Activated CD8-positive, alpha-beta T cell treated with anti-CD3 and anti-CD28 coated beads for 36 hours (primary cell): ENCODE results near the gene EARS2. TPM values are rescaled to one million over a fixed set of nuclear protein-coding genes. Genes with fewer than 3 reads are reported as not detected.

ENCODE experiments used
- ATAC-seq: fragments of 200-7000 bp; cut with Tn5 transposase; one replicate; pipeline ENCODE4 v1.10.0; 2021; ENCODE audit warnings: mild to moderate bottlenecking, moderate library complexity
- CTCF ChIA-PET: fragments of 350-600 bp; sonication (Branson Sonifier 250); formaldehyde crosslinking; loops from one replicate; lab custom pipeline; 2021; ENCODE audit warnings: antibody characterized with exemption; lab: Charles Lee
- POLR2A ChIA-PET: fragments of 350-600 bp; sonication (Branson Sonifier 250); formaldehyde crosslinking; loops from one replicate; lab custom pipeline; 2021; ENCODE audit warnings: antibody characterized with exemption; lab: Charles Lee
- DNase-seq: peaks from one replicate; pipeline ENCODE4 v3.0.0-alpha.2; 2020
- H3K27ac Mint-ChIP-seq: one replicate; pipeline ENCODE4 v1.8.0; 2021; ENCODE audit warnings: mild to moderate bottlenecking, mixed read lengths
- H3K27me3 Mint-ChIP-seq: one replicate; pipeline ENCODE4 v1.8.0; 2021; ENCODE audit warnings: mixed read lengths
- H3K36me3 Mint-ChIP-seq: one replicate; pipeline ENCODE4 v1.8.0; 2021; ENCODE audit warnings: low read depth, mixed read lengths
- H3K4me1 Mint-ChIP-seq: one replicate; pipeline ENCODE4 v1.8.0; 2021; ENCODE audit warnings: low read depth, mixed read lengths
- H3K4me3 Mint-ChIP-seq: one replicate; pipeline ENCODE4 v1.8.0; 2021; ENCODE audit warnings: mild to moderate bottlenecking, moderate library complexity, mixed read lengths
- H3K9me3 Mint-ChIP-seq: one replicate; pipeline ENCODE4 v1.8.0; 2021; ENCODE audit warnings: mixed read lengths
- intact Hi-C: fragments of 100-400 bp; cut with micrococcal nuclease; formaldehyde crosslinking; loops from one replicate; pipeline ENCODE4 v1.10.0; 2022
- total RNA-seq, 2 experiments: library from RNA; stranded (reverse); gene quantifications; one replicate each; pipeline ENCODE4 v1.2.3, GENCODE V29; 2021
- TF ChIP-seq, protein P1 (sequence below): fragments of 200-600 bp; IDR thresholded peaks from one replicate; pipeline ENCODE4 v1.8.0; 2022; ENCODE audit warnings: antibody characterized with exemption, mild to moderate bottlenecking

Gene EARS2
- total RNA-seq, 2 experiments from 2014 or later, result 25.7 to 29.1 TPM

DNA sequence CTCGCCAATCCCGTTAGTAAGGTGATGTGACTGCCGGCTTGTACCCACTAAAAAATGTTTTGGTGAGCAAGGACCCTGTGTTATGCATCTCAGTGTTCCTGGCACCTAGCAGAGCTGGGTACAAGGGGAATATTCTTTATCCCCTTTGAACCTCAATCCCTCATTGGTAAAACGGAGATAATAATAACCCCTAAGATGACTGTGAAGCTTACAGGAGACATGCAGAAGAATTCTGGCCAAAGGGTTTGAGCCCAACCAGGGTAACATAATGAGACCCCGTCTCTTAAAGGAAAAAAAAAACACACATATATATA is 47.8 kb downstream of the EARS2 start:
- Mint-ChIP-seq H3K27ac (peak overlapping the region; percentile 86), H3K9me3 (no peaks in the 10 kb centered on the region), H3K27me3 (no peaks in the 10 kb centered on the region), H3K36me3 (peaks cover 29% of the 10 kb centered on the region), H3K4me3 (peak overlapping the region; percentile 92), H3K4me1 (peaks cover 44% of the 10 kb centered on the region)
- DNase-seq, result no peak
- ChIA-PET CTCF (interaction anchor here (1.0 to 1.2 kb wide), 2 partner anchors 17 to 87 kb away, joined by 3 read pairs; partner anchors contain the start of gene NDUFAB1), POLR2A (interaction anchor here (0.9 to 2.8 kb wide), 6 partner anchors 8 to 49 kb away, joined by 3 to 11 read pairs (median 5); partner anchors contain the start of genes EARS2 and UBFD1)
- intact Hi-C loops, result no loop called here
- no peak for ATAC-seq
- TF ChIP-seq, protein P1, sequence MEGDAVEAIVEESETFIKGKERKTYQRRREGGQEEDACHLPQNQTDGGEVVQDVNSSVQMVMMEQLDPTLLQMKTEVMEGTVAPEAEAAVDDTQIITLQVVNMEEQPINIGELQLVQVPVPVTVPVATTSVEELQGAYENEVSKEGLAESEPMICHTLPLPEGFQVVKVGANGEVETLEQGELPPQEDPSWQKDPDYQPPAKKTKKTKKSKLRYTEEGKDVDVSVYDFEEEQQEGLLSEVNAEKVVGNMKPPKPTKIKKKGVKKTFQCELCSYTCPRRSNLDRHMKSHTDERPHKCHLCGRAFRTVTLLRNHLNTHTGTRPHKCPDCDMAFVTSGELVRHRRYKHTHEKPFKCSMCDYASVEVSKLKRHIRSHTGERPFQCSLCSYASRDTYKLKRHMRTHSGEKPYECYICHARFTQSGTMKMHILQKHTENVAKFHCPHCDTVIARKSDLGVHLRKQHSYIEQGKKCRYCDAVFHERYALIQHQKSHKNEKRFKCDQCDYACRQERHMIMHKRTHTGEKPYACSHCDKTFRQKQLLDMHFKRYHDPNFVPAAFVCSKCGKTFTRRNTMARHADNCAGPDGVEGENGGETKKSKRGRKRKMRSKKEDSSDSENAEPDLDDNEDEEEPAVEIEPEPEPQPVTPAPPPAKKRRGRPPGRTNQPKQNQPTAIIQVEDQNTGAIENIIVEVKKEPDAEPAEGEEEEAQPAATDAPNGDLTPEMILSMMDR, result no peak

- TF ChIP-seq, protein P1, result no peak
- ChIA-PET CTCF (interaction anchor here (1.0 to 1.2 kb wide), 3 partner anchors 18 to 88 kb away, joined by 3 read pairs; partner anchors contain the start of gene NDUFAB1), POLR2A (interaction anchor here (0.9 to 2.8 kb wide), 6 partner anchors 9 to 49 kb away, joined by 3 to 11 read pairs (median 5); partner anchors contain the start of genes EARS2 and UBFD1)
- peaks cover 25% of the 10 kb centered on the region for H3K36me3 Mint-ChIP-seq
- no peaks in the 10 kb centered on the region for H3K27me3 Mint-ChIP-seq
- no peak for ATAC-seq
- H3K9me3 Mint-ChIP-seq, result no peaks in the 10 kb centered on the region
- intact Hi-C loops, result no loop called here
- peaks cover 46% of the 10 kb centered on the region for H3K4me1 Mint-ChIP-seq
- DNase-seq, result no peak
- peak overlapping the region; percentile 86 for H3K27ac Mint-ChIP-seq
- peak overlapping the region; percentile 92 for H3K4me3 Mint-ChIP-seq
Observed at GRCh38 chr16:23508589-23509440, 48.3 kb downstream of the EARS2 start.

DNA sequence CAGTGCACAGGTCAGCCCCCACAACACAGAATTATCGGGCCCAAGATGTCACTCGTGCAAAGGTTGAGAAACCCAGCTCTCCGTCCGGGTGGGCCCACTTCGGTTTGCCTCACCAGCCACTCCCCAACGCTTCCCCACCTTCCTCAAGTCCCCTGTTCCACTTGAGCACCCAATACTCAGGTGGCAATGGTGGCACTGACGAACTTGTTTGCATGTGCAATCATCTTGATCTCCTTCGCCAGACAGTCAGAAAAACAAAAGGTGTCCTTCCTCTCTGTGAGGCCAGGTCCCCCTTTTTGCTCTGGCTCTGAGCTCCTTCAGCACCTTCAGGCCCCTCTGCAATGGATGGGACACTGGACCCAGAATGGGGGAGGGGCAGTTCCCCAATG is 50.5 kb downstream of the EARS2 start:
- Mint-ChIP-seq H3K4me1 (peaks cover 59% of the 10 kb centered on the region), H3K9me3 (no peaks in the 10 kb centered on the region), H3K4me3 (no peak overlapping the region), H3K27ac (no peak overlapping the region), H3K36me3 (peaks cover 32% of the 10 kb centered on the region), H3K27me3 (no peaks in the 10 kb centered on the region)
- TF ChIP-seq, protein P1, result no peak
- ChIA-PET CTCF (interaction anchor here (1.5 kb wide), 1 partner anchor 71 kb away, joined by 8 read pairs; no protein-coding TSS in a partner anchor), POLR2A (interaction anchor here (1.4 to 2.4 kb wide), 2 partner anchors 8 to 48 kb away, joined by 3 to 7 read pairs; no protein-coding TSS in a partner anchor)
- intact Hi-C loops, result no loop called here
- ATAC-seq (no peak), DNase-seq (no peak)

DNA sequence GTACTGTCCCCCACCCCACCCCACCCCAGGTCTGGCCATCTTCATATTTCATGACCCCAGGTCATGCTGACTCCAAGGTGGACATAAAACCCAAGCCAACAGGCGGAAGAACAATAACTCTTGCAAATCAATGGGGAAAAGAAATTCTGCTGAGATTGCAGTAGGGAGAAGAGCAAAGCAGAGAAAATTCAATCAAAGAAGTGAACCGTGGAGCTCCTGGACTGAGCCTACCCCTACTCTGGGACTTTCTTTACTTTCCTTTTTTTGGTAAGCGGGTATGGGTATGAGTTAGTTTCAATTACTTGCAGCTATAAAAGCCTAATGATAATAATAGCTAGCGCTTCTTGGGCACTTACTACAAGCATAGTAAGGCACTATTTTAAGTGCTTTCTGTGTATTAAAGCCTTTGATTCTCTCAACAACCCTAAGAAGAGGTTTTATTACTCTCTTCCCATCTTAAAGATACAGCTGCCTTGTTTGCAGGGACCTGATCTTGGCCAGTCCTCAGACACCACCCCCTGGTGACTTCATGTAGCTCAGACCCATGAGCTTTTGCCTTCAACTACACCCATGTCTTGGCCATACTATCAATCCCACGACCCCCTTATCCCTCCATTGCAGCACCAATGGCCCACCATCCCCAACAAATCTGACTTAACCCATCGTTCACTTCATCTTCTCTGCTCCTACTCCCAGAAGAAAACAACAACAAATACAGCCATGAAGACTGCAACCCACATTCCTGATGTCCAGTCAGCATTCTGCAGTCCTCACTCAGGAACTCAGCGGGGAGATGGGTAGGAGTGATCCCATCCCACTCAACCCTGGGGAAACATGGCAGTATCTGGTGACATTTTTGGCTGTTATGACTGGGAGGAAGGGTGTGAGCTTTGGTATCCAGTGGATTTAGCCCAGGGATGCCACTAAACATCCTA is 51.2 kb downstream of the EARS2 start:
- CTCF ChIA-PET, result interaction anchor here (1.2 to 1.5 kb wide), 2 partner anchors 52 to 71 kb away, joined by 4 to 8 read pairs; partner anchors contain the start of genes EARS2 and UBFD1
- Mint-ChIP-seq H3K4me1 (peaks cover 59% of the 10 kb centered on the region), H3K27me3 (no peaks in the 10 kb centered on the region), H3K36me3 (peaks cover 32% of the 10 kb centered on the region), H3K4me3 (no peak overlapping the region), H3K9me3 (no peaks in the 10 kb centered on the region), H3K27ac (no peak overlapping the region)
- intact Hi-C loops, result no loop called here
- TF ChIP-seq, protein P1, result no peak
- POLR2A ChIA-PET, result interaction anchor here (1.7 to 2.4 kb wide), 2 partner anchors 8 to 10 kb away, joined by 6 to 7 read pairs; no protein-coding TSS in a partner anchor
- DNase-seq (no peak), ATAC-seq (no peak)
